ENCODE results near the gene CGNL1. TPM values are rescaled to one million over a fixed set of nuclear protein-coding genes. Genes with fewer than 3 reads are reported as not detected.

The CGNL1 gene
- total RNA-seq, 4 donors from 2014 or later = 5.7 to 22.9 (median 14.5) TPM

DNA sequence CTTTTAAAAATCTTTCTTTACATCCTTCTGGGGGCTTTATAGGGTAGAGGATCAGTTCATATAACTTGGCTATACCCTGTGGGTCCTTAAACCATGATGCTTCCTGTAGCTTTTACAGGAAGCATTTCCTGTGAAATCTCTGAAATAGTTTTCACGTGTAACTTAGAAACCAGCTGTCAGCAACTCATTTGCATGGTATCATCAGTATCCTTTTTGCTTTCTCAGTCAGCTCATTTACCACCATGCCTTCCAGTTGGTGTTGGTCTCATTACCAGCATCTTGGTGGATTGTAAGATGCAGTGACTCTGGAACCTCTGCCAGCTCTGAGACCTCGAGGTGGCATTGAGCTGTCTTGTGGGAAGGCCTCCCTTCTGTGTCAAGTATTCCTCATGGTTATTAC lies 118.7 kb downstream of the CGNL1 start:
- no peak for DNase-seq (ENCODE audit: low spot score in 2 of 2)
- 35 to 47% methylated on average over 2 of the region's 2 CpGs for WGBS, 2 donors
- intact Hi-C loops (cut with DNase I; ENCODE audit: low total_unique reads) = no loop called here
- no peak overlapping the region for H3K4me3 ChIP-seq (ENCODE audit: low read depth, poor library complexity, severe bottlenecking)
- TF ChIP-seq, protein P1, sequence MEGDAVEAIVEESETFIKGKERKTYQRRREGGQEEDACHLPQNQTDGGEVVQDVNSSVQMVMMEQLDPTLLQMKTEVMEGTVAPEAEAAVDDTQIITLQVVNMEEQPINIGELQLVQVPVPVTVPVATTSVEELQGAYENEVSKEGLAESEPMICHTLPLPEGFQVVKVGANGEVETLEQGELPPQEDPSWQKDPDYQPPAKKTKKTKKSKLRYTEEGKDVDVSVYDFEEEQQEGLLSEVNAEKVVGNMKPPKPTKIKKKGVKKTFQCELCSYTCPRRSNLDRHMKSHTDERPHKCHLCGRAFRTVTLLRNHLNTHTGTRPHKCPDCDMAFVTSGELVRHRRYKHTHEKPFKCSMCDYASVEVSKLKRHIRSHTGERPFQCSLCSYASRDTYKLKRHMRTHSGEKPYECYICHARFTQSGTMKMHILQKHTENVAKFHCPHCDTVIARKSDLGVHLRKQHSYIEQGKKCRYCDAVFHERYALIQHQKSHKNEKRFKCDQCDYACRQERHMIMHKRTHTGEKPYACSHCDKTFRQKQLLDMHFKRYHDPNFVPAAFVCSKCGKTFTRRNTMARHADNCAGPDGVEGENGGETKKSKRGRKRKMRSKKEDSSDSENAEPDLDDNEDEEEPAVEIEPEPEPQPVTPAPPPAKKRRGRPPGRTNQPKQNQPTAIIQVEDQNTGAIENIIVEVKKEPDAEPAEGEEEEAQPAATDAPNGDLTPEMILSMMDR (IDR thresholded peaks at IDR 0.05) = no peak
- no peak for TF ChIP-seq POLR2A (IDR thresholded peaks at IDR 0.05)

DNA sequence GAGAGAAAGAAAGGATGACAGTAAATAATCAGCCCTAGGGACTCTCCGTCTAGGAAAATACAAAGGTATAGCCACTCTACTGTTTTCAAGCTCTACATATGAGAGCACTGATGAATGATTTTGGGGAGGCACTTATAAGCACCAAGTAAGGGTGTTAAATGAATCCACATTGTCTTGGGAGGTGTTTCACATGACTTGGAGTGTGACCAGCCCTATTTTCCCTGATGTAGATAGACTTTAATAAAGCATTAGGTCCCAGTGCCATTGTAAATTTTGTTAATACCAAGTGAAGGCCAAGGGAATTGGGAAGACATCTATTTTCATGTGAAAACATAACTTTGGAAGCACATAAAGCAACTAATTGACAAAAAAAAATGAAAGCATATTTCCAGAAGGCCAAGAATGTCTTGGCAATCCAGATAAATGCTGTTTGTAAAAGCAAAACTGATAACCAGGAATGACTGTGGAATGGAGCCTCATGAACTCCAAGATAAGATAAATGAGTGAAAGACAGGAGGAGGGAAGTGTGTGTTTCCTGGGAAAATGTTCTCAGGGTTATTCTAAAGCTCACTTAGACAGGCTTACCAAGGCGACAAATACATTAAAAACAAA lies 119.4 kb downstream of the CGNL1 start:
- DNase-seq (ENCODE audit: low spot score in 2 of 2) = no peak
- intact Hi-C loops (cut with DNase I; ENCODE audit: low total_unique reads) = no loop called here

DNA sequence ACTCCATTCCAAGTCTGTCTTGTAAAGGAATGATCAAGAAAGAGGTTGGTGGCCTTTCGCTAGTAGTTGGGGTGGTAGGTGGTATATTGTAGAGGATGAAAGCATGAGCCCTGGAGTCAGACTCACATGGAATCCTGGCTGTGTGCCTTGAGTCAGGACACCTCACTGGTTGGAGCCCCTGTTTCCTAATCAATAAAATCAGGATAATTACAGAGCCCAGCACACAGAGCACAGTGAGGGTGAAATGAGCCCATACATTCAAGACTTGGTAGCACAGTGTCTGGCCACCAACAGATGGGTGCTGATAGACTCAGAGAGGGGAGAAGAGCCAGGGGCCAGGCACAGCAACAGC lies 120.3 kb downstream of the CGNL1 start:
- H3K4me3 ChIP-seq (ENCODE audit: low read depth, poor library complexity, severe bottlenecking) = no peak overlapping the region
- intact Hi-C loops (cut with DNase I; ENCODE audit: low total_unique reads) = no loop called here
- 90 to 100% methylated on average over 1 of the region's 1 CpG for WGBS, 2 donors
- no peak for DNase-seq (ENCODE audit: low spot score in 2 of 2)
- TF ChIP-seq, protein P1 (IDR thresholded peaks at IDR 0.05) = no peak
- no peak for TF ChIP-seq POLR2A (IDR thresholded peaks at IDR 0.05)

More for the DNA sequence above, 119.4 kb downstream of the CGNL1 start:
- no peak for TF ChIP-seq POLR2A (IDR thresholded peaks at IDR 0.05)
- TF ChIP-seq, protein P1 (IDR thresholded peaks at IDR 0.05) = no peak
- 64 to 77% methylated on average over 2 of the region's 2 CpGs for WGBS, 2 donors
- H3K4me3 ChIP-seq (ENCODE audit: low read depth, poor library complexity, severe bottlenecking) = no peak overlapping the region

DNA sequence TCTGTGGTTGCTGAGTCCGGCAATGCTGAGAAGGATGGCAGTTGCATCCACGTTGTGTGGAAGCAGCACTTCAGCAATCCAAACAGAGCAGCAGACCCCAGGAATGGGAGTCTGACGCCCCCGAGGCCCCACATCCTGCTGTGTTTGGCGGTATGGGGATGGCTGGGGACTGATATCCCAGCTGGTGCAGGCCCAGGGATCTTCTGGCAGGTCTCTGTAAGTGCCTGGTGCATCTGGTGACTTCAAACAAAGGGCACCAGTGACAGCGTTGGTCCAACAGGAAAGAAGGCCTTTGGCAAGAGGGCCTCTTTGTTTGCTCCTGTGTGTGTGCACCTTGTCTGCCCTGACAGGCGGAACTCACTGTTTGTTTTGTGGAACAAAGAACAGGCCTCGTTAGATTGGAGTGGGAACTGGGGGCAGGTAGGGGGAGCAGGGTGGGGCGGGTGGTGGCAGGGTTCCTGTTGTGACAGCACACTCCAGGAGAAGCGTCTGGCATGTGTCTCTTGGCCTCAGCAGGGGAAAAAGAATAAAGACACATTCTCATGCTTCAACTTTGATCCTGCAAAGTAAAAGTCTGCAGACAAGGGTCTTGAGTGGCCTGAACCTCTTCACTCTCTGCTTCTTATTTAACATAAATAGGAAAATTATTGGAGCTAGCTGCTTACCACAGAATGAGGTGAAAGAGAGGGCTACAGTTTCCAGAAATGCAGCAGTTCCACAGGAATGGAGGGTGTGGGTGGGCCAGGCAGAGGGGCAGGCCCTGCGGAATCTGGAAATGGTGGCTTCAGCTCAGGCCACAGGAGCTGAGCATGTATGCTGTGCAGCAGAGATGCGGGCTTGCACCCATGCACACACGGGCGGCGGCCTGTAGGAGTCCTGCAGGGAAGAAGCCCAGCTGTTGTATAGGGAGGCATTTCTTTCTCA lies 120.9 kb downstream of the CGNL1 start:
- intact Hi-C loops (cut with DNase I; ENCODE audit: low total_unique reads) = no loop called here
- peak in 1 of 2 donors; percentile 74 for DNase-seq (ENCODE audit: low spot score in 2 of 2)
- WGBS, 2 donors = 68 to 73% methylated on average over 15 of the region's 15 CpGs
- TF ChIP-seq POLR2A (IDR thresholded peaks at IDR 0.05) = no peak
- TF ChIP-seq, protein P1 (IDR thresholded peaks at IDR 0.05) = no peak
- H3K4me3 ChIP-seq (ENCODE audit: low read depth, poor library complexity, severe bottlenecking) = no peak overlapping the region

DNA sequence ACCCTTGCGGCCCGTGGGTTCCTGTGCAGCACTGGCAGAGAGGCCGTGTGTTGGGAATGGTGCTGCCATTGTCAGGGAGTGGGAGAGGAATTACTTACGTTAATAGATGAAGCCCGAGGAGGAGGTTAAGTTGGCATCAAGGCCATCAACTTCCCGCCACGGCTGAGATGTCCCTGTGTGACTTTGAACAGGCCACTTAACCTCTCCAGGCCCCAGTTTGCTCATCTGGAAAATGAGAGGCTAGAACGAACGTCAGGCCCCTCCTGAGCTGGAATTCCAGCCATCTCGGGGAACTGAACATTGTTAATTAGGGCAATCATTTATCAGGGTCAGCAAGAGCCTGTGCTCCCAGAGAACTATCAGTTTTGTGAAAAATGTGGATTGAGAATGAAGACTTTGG lies 124.0 kb downstream of the CGNL1 start:
- peak in 1 of 2 donors; percentile 76 for DNase-seq (ENCODE audit: low spot score in 2 of 2)
- TF ChIP-seq POLR2A (IDR thresholded peaks at IDR 0.05) = no peak
- TF ChIP-seq, protein P1 (IDR thresholded peaks at IDR 0.05) = no peak
- WGBS, 2 donors = 79 to 84% methylated on average over 10 of the region's 10 CpGs
- H3K4me3 ChIP-seq (ENCODE audit: low read depth, poor library complexity, severe bottlenecking) = no peak overlapping the region
- intact Hi-C loops (cut with DNase I; ENCODE audit: low total_unique reads) = no loop called here

Measured in lower leg skin (tissue), 4 donors.